Measurements from ENCODE around the gene MUC6. TPM values are rescaled to one million over a fixed set of nuclear protein-coding genes. Genes with fewer than 3 reads are reported as not detected.
A peak's percentile ranks its signal among the peaks of the same experiment; 100 is the strongest.

The MUC6 gene
- total RNA-seq, 1 experiment from 2014 or later = 0.49 TPM

GRCh38 chr11:1041471-1041870 is 5.0 kb upstream of the MUC6 start:
- no peaks in the 10 kb centered on the region for H3K27me3 ChIP-seq (ENCODE audit: control insufficient read depth, insufficient read depth, low read length)
- ChIA-PET CTCF (interaction anchor here (0.6 kb wide), 1 partner anchor 78 kb away, joined by 4 read pairs; no protein-coding TSS in a partner anchor), POLR2A (no interaction called here)
- TF ChIP-seq SIN3A (IDR thresholded peaks at IDR 0.05; ENCODE audit: borderline replicate concordance, insufficient read depth, low read depth, low read length) (no peak), CTCF (IDR thresholded peaks at IDR 0.05) (no peak), TCF7L2 (IDR thresholded peaks at IDR 0.05; ENCODE audit: low read depth, low read length) (no peak), REST (IDR thresholded peaks at IDR 0.05; ENCODE audit: insufficient read depth in 1 of 2, low read depth in 2 of 2, low read length in 1 of 2) (no peak), POLR2AphosphoS5 (IDR thresholded peaks at IDR 0.05; ENCODE audit: low read depth, low read length) (no peak)
- BruUV-seq (replicated peaks) = no TSS peak
- intact Hi-C loops (cut with micrococcal nuclease; ENCODE audit: unreplicated experiment) = no loop called here
- ATAC-seq (peak; percentile 27), DNase-seq (ENCODE audit: low read depth, low spot score) (no peak)
- H3K27ac ChIP-seq (ENCODE audit: low read length) = no peak overlapping the region
- in situ Hi-C loops (cut with HindIII; ENCODE audit: low pct_unique_long_range_greater_than_20kb, low sequenced_read_pairs) = no loop called here
- no peaks in the 10 kb centered on the region for H3K36me3 ChIP-seq (ENCODE audit: control insufficient read depth, insufficient read depth, low read length)
- H3K4me3 ChIP-seq (ENCODE audit: low read depth in 2 of 2, low read length in 2 of 2) = no peak overlapping the region
- H3K9me3 ChIP-seq (ENCODE audit: control insufficient read depth, insufficient read depth, low read depth, low read length) = no peaks in the 10 kb centered on the region
- H3K4me1 ChIP-seq (ENCODE audit: control insufficient read depth, insufficient read depth, low read length) = peaks cover 26% of the 10 kb centered on the region

GRCh38 chr11:1041149-1041467 is 4.6 kb upstream of the MUC6 start:
- no peak overlapping the region for H3K4me3 ChIP-seq (ENCODE audit: low read depth in 2 of 2, low read length in 2 of 2)
- TF ChIP-seq POLR2AphosphoS5 (IDR thresholded peaks at IDR 0.05; ENCODE audit: low read depth, low read length) (no peak), SIN3A (IDR thresholded peaks at IDR 0.05; ENCODE audit: borderline replicate concordance, insufficient read depth, low read depth, low read length) (no peak)
- in situ Hi-C loops (cut with HindIII; ENCODE audit: low pct_unique_long_range_greater_than_20kb, low sequenced_read_pairs) = no loop called here
- no peaks in the 10 kb centered on the region for H3K27me3 ChIP-seq (ENCODE audit: control insufficient read depth, insufficient read depth, low read length)
- no peaks in the 10 kb centered on the region for H3K9me3 ChIP-seq (ENCODE audit: control insufficient read depth, insufficient read depth, low read depth, low read length)
- ATAC-seq (no peak), DNase-seq (ENCODE audit: low read depth, low spot score) (no peak)
- intact Hi-C loops (cut with micrococcal nuclease; ENCODE audit: unreplicated experiment) = no loop called here
- CTCF ChIA-PET = interaction anchor here (0.6 kb wide), 1 partner anchor 78 kb away, joined by 4 read pairs; no protein-coding TSS in a partner anchor
- no peak overlapping the region for H3K27ac ChIP-seq (ENCODE audit: low read length)
- BruUV-seq (replicated peaks) = no TSS peak
- peaks cover 29% of the 10 kb centered on the region for H3K4me1 ChIP-seq (ENCODE audit: control insufficient read depth, insufficient read depth, low read length)
- POLR2A ChIA-PET = no interaction called here
- no peaks in the 10 kb centered on the region for H3K36me3 ChIP-seq (ENCODE audit: control insufficient read depth, insufficient read depth, low read length)

GRCh38 chr11:1040428-1041148 is 4.1 kb upstream of the MUC6 start:
- ChIA-PET POLR2A (no interaction called here), CTCF (no interaction called here)
- no peak for DNase-seq (ENCODE audit: low read depth, low spot score)
- H3K4me3 ChIP-seq (ENCODE audit: low read depth in 2 of 2, low read length in 2 of 2) = no peak overlapping the region
- H3K4me1 ChIP-seq (ENCODE audit: control insufficient read depth, insufficient read depth, low read length) = peaks cover 34% of the 10 kb centered on the region
- intact Hi-C loops (cut with micrococcal nuclease; ENCODE audit: unreplicated experiment) = no loop called here
- H3K9me3 ChIP-seq (ENCODE audit: control insufficient read depth, insufficient read depth, low read depth, low read length) = no peaks in the 10 kb centered on the region
- no TSS peak for BruUV-seq (replicated peaks)
- no peaks in the 10 kb centered on the region for H3K27me3 ChIP-seq (ENCODE audit: control insufficient read depth, insufficient read depth, low read length)
- in situ Hi-C loops (cut with HindIII; ENCODE audit: low pct_unique_long_range_greater_than_20kb, low sequenced_read_pairs) = no loop called here
- TF ChIP-seq POLR2AphosphoS5 (IDR thresholded peaks at IDR 0.05; ENCODE audit: low read depth, low read length) = no peak
- TF ChIP-seq REST (IDR thresholded peaks at IDR 0.05; ENCODE audit: insufficient read depth in 1 of 2, low read depth in 2 of 2, low read length in 1 of 2) = no peak
- TF ChIP-seq TCF7L2 (IDR thresholded peaks at IDR 0.05; ENCODE audit: low read depth, low read length) = no peak
- TF ChIP-seq CTCF (IDR thresholded peaks at IDR 0.05) = no peak
- no peak for TF ChIP-seq SIN3A (IDR thresholded peaks at IDR 0.05; ENCODE audit: borderline replicate concordance, insufficient read depth, low read depth, low read length)
- H3K36me3 ChIP-seq (ENCODE audit: control insufficient read depth, insufficient read depth, low read length) = no peaks in the 10 kb centered on the region
- no peak for ATAC-seq
- H3K27ac ChIP-seq (ENCODE audit: low read length) = no peak overlapping the region
